ENCODE measurements around the gene COG6.

DNA sequence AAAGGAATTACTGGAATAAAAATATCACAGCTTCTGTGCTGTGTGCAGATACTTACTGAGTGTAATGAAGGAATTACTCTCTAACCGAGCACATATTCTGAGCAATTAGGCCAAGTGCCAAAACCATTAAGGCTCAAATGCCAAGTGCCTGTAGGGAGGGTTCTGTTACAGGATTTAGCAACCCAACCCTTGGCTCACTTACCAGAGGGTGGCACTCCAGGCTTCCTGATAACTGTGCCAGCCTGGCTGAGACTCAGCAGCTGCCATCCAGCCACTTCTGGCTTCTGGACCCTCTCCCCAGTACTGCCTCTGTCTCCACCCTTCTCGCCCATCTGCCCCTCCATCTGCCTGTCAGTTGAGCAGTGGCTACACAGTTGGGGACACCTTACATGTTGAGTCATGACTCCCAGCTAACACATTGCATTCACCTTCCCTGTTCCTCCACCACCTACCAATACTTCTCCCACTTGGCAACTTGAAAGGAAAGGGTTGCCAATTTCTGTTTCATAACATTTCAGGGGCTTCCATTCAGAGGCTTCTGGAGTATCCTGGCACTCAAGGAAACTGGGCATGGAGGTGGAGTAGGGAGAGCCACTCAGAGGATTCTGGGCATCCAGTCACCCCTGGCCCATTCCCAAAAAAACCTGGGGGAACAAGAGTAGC lies 110.5 kb downstream of the COG6 start:
- peak; percentile 43 for TF ChIP-seq CTCF (conservative IDR thresholded peaks at IDR 0.05; ENCODE audit: low read length)
- no peak for TF ChIP-seq EZH2phosphoT487 (IDR thresholded peaks at IDR 0.05; ENCODE audit: borderline replicate concordance)

Measured in Loucy (cell line).